Hematopoietic multipotent progenitor cell treated with erythropoietin and hydrocortisone succinate and interleukin-3 and kit ligand, for 17 days (in vitro differentiated cells): ENCODE measurements around the gene PTGES2.

Experiments
- DNase-seq: peaks from one replicate; pipeline ENCODE4 v3.0.0-alpha.2; 2015; ENCODE audit warnings: low spot score

The PTGES2 gene

DNA sequence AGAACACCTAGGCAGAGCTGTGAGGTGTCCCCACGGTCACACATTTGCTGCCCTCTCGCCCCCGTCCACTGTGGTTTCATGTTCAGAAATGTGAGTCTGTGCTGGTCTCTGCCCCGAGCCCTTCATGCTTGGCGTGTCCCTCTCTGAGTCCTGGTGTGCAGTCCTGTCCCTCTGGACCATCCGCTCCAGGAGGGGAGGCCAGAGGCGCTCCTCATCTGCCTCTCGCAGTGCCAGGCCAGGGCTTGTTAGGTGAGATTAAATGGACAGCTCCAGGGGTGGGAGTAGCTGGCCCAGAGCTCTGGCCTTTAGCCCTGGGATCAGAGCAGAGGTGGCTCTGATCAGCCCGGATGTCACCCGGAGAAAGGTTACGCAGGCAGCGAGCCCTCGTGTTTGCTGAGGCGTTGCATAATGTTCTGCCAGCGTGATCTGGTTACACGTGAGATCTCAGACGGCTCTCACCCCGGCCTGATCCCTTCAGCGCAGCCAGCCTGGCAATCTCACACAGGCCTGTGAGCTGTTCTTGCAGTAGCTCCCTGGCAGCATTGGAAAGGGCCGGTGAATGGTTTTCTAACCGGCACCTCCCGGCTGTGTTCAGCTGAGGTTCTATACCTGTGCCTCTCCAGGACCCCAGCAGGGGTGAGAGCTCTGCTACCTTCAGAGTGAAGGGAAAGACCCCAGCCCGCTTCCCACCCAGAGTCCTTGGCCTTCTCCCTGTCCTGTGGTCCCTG lies 24.5 kb downstream of the PTGES2 start:
- no peak for DNase-seq

DNA sequence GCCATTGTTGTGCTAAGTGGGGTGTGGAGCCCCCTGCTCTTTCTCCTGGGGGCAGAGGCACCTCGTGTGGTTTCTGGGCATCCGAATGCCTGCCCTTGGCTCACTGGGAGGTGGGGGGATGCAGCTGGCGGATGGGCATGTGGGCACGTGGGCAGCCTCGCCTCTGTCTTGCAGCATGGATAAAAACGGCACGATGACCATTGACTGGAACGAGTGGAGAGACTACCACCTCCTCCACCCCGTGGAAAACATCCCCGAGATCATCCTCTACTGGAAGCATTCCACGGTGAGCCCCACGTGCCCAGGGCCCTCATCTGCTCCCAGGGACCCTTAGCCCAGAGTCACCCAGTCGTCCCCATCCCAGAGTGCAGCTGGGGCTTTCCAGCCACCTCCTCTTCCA lies 25.3 kb downstream of the PTGES2 start:
- DNase-seq = no peak

DNA sequence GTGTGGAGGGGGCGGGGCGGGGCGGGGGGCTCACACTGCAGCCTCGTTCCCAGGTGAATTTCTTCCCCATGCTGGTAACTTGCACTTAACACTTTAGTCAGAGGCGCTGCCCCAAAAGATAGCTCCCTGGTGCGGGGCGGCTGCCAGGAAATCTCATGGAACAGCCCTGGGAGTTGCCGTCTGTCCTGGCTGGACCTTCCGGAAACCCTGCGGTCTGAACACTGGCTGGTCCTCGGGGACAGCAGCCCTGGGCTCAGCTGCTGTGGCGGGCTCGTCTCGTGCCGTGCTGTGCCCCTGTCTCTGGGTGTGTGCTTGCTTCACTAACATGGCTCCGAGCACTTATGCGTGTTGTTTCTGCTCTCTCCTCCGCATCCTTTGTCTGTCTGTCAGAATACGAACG lies 25.8 kb downstream of the PTGES2 start:
- DNase-seq = no peak

DNA sequence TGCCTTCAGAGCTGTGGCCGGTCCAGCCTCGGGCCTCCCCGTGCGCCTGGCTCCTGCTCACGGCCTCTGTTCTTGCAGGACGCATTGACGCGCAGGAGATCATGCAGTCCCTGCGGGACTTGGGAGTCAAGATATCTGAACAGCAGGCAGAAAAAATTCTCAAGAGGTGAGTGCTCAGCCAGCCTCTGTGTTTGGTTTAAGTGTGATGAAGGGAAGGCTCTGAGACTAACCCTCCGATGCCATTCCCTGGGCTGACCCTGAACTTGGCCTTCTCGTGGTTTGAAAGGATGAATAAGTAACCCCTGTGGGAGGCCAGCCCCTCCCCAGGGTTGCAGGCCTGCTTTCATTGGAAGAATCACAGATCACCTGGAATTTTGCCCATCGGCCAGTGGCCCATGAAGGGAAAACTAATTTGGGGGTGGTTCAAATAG lies 26.3 kb downstream of the PTGES2 start:
- DNase-seq = no peak

DNA sequence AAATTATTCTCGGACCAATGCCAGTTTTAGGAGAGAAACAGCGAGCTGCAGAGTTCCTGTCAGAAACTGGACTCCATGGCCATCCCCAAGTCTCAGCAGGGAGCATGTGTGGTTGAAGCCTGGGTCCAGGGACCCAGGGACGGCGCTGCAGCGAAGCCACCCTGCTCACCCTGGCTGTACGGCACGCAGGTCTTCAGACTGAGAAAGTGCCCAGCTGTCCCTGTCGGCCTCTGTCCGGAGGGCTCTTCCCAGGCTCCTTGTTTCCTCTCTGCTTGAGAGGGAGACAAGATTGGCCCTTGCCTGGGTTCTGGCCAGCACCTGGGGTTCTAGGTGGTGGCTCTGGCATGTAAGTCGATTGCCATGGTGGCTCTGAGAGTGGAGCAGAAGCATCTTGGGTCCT lies 26.9 kb downstream of the PTGES2 start:
- DNase-seq = no peak

DNA sequence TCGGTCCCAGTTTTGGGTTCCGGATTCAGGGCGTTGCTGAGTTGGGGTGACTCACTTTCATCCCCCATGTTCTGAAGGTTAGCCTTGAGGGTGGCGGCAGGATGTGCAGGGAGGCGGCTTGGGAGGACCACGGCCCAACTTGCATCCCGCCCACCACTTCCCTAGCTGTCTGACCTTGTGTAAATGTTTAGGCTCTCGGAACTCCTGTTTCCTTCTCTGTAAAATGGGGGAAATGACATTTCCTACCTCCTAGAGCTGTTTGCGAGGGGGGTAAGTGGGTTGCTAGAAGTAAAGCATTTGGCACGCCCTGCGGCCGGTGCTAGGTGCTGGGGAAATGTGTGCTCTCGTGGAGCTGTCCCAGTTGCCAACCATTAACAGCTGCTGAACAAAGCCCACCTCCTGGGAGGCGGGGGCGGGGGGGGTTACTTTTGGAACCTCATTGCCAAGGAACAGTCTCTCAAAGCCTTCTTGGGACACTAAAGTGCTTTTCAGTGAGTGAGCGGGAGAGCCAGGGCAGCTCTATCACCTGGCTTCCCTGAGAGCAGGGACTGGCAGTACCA lies 27.5 kb downstream of the PTGES2 start:
- DNase-seq = no peak

DNA sequence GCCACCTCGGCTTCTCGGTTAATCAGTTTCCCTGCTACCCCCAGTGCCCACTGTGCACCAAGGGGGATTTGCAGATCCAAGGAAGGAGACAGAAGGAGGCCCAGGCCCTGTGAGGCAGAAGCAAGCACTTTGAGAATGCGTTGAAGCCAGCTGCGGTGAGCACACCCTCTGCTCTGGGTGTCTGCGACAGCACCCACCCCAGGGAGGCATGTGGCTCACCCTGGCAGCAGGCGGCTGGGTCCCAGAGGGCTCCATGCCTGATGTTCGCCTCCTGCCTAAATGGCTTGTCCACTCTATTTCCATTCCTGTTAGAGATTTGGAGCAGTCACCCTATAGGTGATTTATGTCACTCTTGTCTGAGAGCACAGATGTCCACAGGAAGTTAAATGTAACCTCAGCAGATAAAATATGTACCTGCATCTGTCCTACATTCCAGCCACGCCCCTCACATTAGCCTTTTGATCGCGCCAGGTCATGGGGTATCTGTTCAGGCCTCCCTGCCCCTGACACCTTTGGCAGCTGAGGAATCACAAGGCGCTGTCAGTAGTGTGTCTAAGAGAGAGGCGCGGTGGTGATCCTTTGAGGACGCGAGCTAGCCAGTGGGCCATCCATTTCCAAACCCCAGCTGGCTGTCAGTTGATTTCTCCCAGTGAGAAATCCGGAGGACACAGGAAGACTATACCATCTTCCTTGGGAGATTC lies 28.1 kb downstream of the PTGES2 start:
- DNase-seq = no peak

DNA sequence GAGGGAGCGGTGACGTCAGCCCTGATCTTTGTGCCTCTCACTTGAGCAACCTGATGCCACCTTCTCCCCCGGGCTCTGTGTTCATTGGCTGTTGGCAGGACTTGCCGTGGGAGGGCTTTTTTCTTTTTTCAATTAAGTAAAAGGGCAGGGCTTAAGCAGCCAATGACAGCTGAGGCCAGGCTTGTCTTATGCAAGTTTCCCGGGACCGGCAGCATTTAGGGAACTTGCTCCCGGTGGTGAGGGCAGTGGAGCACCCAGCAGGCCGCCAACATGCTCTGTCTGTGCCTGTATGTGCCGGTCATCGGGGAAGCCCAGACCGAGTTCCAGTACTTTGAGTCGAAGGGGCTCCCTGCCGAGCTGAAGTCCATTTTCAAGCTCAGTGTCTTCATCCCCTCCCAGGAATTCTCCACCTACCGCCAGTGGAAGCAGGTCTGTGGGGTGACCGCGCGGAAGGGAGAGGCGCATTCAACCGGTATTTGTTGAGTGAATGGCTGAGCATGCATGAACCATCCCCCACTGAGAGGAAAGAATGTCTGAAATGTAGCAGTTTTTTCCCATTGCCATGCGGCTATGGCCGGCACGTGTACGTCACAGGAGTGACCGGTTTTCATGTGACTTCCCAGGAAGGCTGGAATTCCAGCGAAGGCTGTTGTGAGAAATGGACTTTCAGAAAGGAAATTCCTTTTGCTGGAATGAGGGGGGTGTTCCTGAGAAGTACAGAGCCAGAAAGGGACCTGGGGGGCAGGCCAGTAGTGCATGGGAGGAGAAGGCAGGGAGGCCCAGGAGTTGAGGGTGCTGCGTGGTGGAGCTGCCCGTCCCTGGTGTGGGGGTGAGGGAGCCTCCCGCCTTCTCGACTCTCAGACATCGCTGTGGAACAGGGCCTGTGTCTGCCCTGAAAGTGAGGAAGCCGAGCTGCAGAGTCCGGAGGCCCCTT lies 29.0 kb downstream of the PTGES2 start:
- DNase-seq = peak; percentile 83

DNA sequence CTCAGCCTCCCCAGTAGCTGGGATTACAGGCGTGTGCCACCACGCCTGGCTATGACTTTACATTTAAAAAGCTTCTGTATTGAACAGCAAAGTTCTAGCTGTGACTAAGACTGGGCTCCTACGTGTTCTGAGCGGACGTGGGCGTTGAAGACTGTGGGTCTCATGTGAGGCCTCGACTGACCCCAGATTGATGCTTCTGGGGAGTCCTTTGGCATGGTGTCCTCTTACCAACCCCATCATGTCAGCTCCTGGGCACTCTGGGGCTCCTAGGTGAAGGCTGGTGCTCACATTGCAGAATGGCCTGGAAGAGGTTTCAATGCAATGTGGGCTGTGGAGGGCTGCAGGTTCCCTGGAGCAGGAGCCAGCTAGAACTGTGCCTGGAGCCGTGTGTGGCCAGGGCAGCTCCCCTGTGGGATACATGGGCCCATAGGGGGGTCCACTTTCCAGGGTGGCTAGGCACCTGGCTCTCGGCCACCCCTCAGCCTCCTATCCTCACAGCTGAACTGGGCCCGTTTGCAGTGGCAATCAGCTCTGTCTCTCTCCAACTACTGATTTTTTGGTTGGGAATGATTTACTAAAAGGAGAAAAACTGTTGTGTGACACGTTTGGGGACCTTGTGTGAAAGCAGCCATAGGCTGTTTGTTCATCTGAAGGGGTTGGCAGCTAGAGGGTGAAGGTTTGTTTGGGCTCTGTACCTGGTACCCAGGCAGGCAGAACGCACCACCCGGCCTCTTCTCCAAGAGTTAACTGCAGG lies 29.8 kb downstream of the PTGES2 start:
- DNase-seq = no peak

DNA sequence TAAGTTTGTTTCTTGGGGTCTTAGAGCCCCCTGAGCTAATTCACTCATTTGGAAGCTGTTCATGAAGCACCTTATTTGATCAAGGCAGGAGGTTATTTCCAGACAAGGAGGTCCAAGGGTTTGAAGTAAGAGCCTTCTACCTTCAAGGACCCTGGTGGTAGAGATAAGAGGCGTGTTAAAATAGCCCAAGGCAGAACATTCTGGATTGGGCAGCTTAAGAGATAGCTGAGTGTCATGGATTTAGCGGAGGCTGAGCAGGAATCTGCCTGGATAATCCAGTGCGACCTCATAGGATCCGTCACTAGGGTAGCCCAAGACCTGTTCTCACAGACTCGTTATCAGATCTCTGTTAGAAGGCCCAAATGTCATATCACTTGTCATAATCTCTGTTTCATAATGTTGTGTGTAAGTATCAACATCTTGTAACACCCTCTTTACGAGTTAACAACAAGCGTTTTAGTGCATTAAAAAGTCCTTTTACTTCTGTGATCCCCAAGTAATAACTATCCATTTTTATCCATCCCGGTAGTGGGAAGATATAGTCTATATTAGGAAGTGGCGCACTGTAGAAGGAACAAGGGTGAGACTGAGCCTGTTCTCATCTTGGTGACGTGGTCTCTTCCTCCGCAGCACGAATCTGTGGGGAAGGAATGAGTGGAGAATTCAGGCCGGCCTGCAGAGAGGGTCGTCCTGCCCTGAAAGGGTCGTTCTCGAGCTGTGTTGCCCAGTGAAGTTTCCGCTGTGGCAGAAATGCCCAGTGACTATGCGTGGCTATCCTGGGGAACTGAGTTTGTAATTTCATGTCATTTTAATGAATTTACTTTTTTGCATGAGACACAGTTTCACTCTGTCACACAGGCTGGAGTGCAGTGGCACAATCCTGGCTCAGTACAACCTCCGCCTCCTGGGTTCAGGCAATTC lies 30.7 kb downstream of the PTGES2 start:
- peak; percentile 22 for DNase-seq

DNA sequence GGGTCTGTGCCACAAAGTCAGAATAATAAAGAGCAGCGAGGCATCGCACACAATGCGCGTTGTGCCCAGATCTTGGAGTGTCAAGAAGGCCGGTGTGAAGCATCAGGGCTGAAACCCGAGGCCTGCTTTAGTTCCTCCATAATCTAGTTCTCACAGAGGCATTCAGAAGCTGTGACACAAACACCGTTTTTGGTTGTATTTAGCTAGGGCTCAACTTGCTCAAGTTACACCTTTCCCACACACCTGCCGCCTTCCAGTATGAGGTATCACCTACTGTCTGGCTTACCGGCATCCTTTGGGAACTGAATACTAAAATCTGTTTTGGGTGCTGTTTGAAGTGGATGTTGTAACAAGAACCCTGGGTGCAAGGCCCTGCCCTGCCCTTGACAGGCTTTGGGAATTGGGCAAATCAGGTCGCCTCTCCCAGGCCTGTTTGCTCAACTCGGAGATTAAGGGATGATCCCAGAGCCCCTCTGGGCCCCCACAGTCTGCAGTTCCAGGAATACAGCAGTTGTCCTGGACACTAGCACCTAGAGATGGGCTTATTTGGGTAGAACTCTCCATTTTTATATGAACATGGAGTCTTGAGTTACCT lies 32.5 kb downstream of the PTGES2 start:
- DNase-seq = no peak

DNA sequence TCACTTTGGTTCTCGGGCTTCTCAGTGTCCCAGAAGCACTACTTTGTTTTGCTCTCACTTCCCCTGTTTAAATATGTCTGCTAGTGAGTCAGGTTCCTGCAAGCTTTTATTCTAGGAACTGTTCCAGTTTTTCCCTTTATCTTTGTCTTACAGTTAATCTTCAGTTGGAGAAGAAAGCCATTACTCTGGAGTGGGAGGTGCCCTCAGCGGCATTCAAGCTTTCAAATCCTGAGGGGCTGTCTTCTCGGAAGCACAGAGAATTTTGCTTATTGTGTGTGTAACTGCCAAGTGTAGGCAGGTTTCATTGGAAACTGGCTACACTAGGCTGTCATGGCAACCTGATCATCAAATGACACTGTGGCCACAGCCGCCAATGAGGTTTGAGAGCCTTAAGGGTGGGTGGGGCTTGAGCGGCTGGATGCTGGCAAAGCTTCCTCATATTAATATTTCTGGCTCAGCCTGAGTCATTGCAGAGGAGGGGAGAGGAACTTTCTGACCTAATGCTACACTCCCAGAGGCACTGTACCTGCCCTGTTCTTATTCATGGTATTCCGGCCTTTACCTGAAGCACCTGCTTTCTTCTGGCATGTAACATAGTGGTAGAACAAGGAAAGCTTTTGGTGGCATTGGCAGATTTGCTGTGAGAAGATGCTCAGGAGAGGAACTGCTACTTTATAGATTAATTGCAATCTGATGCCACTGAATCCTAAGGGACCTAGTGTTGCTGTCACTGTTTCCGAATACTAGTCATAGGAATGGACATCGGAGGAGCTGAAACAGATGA lies 33.2 kb downstream of the PTGES2 start:
- peak; percentile 92 for DNase-seq

DNA sequence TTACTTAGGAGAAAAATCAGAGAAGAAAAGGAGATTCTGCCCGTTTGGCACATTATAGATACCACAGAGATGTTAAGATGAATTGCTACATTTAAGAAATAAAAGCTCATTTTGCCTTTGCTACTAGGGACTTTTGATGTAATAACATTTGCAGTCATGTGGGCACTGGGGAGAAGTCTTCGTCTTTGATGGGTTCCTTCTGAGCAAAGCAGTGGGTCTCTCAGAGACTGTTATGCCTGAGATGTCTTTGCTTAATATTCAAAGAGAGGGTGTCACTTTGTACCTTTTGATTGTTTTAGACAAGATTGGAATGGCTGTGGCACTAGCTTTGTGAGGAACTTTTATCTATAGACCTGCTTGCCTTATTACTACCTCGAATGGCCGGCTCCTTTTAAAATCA lies 34.5 kb downstream of the PTGES2 start:
- no peak for DNase-seq

DNA sequence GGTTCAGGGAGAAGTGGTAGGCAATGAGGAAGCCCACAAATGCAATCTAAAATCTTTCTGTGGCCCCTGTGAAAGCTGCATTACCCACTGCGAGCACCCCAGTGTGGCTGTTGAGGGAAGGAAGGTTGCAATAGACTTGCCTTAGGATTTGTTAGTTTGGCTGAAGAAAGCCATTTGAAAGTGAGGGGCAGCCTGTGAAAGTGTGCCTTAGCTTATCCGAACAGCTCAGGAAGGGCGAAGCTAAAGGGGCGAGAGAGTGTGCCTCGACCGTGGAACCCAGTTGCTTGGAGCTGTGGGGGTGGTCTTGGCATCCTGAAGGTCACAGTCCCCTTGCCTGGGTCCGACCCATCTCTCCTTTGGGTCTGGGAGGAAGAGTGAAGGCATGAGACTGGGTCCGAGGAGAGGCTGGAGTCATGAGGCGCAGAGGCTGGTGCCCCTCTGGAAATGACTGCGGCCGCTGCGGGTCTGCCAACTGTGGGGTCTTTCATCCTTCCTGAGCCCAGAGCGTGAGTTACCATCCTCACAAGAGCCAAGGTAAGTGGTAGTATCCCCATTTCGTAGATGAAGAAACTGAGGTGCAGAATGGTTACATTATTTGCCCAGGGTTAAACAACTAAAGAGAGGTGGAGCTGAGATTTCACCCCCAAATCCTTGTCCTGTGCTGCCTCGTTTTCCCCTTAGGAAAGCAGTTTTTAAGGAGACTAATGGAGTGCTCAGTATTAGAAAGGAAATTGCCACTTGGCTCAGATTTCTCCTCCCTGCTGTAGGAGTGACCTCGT lies 35.1 kb downstream of the PTGES2 start:
- DNase-seq = no peak

DNA sequence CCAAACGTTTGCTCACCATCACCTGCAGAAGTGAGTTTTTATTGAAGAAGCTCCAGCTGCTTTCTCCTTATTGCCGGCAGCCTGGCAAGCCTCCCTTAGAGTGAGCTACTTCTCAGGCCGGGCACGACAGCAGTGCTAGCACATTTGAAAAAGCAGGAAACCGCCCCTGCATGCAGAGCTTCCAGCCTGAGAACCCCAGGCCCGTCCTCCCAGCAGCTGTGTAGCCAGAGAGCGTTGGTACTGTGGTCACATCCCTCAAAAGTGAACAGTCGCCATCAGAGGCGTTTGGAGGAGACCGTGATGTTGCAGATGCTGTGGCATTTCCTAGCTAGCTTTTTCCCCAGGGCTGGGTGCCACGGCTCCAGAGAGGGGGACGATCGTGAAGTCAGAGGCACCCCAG lies 36.0 kb downstream of the PTGES2 start:
- no peak for DNase-seq

DNA sequence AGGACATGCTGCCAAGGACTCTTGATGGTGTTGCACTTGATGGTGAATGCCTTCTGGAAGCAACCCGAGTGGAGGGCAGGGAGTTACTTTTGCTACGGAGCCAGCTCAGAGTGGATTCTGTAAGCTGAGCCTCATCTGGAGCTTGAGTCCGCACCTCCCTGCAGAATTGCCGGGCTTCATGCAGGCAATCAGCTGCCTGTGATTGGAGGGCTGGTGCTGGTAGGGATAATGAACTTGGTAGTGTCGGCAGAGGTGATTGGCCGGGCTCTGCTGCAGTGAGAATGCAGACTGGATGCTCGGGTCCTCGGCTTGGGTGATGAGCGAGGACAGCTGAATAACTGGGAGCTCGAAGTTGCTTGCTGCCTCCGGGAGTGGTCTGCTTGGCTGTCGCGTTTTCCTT lies 36.4 kb downstream of the PTGES2 start:
- DNase-seq = no peak

DNA sequence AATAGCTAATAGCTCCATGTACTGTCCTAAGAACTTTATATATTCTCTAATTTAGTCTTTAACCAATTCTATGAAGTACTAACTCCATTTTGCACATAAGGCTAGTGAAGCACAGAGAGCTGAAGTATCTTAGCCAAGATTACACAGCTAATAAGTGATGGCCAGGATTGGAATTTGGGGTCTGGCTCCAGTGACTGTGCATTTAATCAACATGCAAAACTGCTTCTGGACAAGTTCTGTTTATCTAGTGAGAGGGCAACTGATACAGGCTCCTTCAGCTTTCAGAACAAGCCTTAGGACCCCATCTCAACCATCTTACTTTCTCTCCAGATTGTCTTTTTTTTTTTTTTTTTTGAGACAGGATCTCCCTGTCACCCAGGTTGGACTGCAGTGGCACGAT lies 38.2 kb downstream of the PTGES2 start:
- no peak for DNase-seq

DNA sequence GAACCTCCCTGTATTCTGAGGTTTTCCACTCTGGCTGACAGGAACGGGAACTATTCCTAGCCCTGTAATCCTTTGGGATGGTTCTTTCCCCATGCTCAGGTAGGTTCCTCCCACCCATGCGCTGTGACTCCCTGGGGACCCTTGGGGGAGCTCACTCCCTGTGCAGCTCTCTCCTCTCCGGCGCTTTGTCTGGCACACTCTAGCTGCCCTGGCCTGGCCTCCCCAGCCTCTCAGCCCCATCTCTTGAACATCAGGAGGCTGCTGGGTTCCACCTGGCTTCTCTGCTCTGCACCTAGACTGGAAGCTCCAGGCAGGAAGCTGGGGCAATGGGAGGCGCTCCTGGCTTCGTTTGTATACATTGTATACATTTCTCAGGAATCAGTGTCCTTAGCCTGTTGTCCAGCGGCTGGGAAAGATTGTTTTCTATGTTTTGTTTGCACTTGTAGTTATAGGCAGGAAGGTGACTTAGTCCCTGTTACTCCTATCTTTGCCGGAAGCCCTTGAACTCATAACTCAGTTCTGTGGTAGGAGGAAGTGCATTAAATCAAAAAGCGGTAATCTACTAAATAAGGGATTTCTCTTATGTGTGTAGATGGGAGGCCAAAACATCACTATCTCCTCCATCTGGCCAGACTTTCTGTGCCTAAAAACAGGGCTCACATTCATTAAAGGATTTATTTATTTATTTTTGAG lies 39.1 kb downstream of the PTGES2 start:
- DNase-seq = no peak
